NCI-H1694 (cell line): ENCODE results near the gene DNAJC5.

Source experiments
- DNase-seq: peaks from one replicate; lab custom pipeline; 2025; lab: John Stamatoyannopoulos, UW

Gene DNAJC5

GRCh38 chr20:63884506-63885263, 10.2 kb upstream of the DNAJC5 start:
- DNase-seq, result no peak

- no peak for DNase-seq
These were observed 9.5 kb upstream of the DNAJC5 start for GRCh38 chr20:63885264-63886053.

- DNase-seq, result no peak
These were observed 8.9 kb upstream of the DNAJC5 start for GRCh38 chr20:63886054-63886419.

- no peak for DNase-seq
These were observed 8.0 kb upstream of the DNAJC5 start for GRCh38 chr20:63886921-63887320.

GRCh38 chr20:63889241-63890200, 5.4 kb upstream of the DNAJC5 start:
- DNase-seq, result no peak

- no peak for DNase-seq
These were observed 4.7 kb upstream of the DNAJC5 start for GRCh38 chr20:63890201-63890576.

- no peak for DNase-seq
These were observed 4.3 kb upstream of the DNAJC5 start for GRCh38 chr20:63890616-63891015.

GRCh38 chr20:63891061-63892002, 3.6 kb upstream of the DNAJC5 start:
- DNase-seq, result no peak

GRCh38 chr20:63892402-63892801, 2.5 kb upstream of the DNAJC5 start:
- DNase-seq, result no peak

GRCh38 chr20:63893999-63894357, 948 bp upstream of the DNAJC5 start:
- DNase-seq, result no peak

- no peak for DNase-seq
These were observed 451 bp downstream of the DNAJC5 start for GRCh38 chr20:63895202-63895951.

- DNase-seq, result no peak
These were observed 982 bp downstream of the DNAJC5 start for GRCh38 chr20:63895952-63896263.

- no peak for DNase-seq
These were observed 1.6 kb downstream of the DNAJC5 start for GRCh38 chr20:63896264-63897105.

- DNase-seq, result no peak
These were observed 3.1 kb downstream of the DNAJC5 start for GRCh38 chr20:63897978-63898561.

- DNase-seq, result no peak
These were observed 4.1 kb downstream of the DNAJC5 start for GRCh38 chr20:63898882-63899558.

- DNase-seq, result no peak
These were observed 5.5 kb downstream of the DNAJC5 start for GRCh38 chr20:63900413-63900812.

GRCh38 chr20:63903796-63904561, 9.1 kb downstream of the DNAJC5 start:
- no peak for DNase-seq
